ENCODE results near the gene EPHB2.

DNA sequence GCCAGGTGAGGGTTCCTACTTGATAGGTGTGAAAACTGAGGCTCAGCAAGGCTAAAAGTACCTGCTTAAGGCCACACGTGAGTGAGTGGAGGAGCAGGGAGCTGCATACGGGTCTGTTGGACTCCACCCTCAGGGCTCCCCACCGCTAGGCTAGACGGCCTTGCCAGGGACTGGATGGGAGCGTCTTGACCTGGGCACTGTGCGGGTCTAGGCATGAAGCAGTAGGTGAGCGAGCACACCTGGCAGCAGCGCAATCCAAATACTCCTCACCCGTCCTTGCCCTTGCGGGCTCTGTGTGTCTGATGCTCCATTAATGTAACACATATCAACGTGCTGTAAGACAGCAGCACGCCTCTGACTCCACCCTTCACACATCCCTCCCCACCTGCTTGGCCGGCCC, 168.0 kb downstream of the EPHB2 start:
- TF ChIP-seq, protein P1, sequence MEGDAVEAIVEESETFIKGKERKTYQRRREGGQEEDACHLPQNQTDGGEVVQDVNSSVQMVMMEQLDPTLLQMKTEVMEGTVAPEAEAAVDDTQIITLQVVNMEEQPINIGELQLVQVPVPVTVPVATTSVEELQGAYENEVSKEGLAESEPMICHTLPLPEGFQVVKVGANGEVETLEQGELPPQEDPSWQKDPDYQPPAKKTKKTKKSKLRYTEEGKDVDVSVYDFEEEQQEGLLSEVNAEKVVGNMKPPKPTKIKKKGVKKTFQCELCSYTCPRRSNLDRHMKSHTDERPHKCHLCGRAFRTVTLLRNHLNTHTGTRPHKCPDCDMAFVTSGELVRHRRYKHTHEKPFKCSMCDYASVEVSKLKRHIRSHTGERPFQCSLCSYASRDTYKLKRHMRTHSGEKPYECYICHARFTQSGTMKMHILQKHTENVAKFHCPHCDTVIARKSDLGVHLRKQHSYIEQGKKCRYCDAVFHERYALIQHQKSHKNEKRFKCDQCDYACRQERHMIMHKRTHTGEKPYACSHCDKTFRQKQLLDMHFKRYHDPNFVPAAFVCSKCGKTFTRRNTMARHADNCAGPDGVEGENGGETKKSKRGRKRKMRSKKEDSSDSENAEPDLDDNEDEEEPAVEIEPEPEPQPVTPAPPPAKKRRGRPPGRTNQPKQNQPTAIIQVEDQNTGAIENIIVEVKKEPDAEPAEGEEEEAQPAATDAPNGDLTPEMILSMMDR (IDR thresholded peaks at IDR 0.05; ENCODE audit: poor library complexity, severe bottlenecking): no peak
- no peak for TF ChIP-seq POLR2AphosphoS5 (IDR thresholded peaks at IDR 0.05)
